GM12872 (cell line): ENCODE measurements around the gene RABGGTA.

Experiments
- CTCF ChIP-seq: IDR thresholded peaks from 3 replicates; pipeline ENCODE4 v1.5.1; 2011; ENCODE audit warnings: low read depth, mild to moderate bottlenecking, low read length, moderate library complexity; ENCODE audit not compliant: insufficient read depth

RABGGTA gene

DNA sequence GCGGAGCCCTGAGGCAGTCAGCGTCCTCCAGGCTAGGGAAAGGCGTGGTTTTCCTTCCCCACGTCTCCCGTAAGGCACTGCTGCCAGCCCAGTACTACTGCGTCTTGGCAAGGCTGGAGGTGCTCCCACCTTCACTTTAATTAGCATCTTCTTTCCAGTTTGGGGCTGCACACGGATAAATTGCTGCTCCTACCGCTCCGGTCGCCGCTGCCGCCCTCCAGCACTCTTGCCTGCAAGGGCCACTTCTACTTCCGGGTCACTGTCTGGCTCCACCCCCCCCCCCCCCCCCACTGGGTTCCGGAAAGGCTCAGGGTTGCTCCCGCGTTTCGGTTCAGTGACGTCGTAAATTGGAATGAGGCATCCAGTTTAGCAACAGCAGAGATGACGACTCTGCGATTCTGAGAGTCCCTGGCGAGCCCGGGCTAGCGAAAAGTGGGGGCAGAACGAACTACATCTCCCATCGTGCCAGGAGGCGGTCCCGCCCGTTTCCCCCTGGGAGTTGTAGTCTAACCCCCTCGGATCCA is 39.2 kb downstream of the RABGGTA start, which contains the start of gene NEDD8:
Gene NEDD8, minus strand, starts transcription at position 247 of the 524 bp plus-strand sequence. Its CDS starts 100 bp downstream, at position 147.
- no peak for TF ChIP-seq CTCF

DNA sequence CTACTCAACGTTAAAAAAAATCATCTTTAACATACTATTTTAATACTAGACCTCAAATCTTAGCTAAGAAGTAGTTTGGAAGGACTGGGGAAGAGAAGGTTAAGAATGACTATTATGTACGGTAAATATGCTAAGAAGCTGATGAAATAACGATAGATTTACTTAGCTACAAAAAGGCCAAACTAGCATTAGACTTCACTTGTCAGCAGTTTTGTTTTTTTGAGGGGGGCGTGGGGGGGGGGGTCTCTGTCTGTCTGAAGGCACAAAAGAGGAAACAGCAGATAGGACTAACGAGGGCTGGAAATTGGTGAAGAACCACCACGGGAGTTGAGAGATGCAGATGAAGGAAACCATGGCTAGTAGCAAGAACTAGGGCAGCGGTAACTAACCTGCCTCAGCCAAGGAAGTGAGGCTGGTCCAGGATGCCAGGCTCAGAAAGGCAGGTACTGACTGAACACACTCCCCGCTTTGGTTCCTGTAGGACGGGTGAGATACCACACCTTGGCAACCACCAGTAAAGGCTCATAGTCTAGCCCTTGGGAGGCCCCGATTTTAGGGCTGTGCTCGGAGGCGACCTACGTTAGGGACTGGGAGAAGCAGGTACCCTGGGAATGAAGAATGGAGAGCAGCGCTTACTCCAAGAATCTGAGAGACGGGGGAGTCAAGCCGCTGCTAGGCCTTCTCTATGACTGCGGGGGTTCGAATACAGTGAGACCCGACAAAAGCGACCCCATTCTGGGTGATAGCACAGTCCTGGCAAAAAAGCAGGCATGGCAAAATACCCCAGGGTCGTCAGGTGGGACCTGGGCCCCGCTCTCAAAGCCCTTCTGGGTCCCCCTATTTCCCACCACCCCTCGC is 39.9 kb downstream of the RABGGTA start:
- no peak for TF ChIP-seq CTCF

DNA sequence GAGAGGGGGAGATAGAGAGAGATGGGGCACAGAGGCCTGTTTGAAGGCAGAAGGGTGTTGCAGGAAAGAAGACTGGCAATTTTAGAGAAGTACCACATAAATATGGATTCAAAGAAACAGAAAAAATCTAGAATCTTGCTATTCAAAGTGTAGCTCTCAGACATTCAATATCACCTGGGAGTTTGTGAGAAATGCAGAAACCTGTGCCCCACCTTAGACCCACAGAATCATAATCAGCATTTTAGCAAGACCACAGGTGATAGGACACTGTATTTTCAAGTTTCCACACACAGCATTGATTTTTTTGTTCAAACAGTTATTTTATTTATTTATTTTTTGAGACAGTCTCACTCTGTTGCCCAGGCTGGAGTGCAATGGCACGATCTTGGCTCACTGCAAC is 42.5 kb downstream of the RABGGTA start:
- TF ChIP-seq CTCF = no peak

DNA sequence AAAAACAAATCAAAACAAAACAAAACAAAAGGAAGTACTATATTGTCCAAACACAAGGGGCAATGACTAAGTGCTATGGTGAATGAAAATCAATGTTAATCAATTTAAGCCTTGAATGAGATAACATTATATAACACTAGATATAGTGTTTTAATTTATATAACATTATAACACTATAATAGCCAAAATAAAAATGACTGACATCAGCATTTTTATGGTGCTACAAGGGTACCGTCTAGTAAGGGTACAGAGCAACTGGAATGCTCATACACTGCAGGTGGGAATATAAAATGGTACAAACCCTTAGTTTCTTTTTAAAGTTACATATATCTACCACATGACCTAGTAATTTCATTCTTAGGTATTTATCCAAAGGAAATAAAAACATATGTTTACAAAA is 44.9 kb downstream of the RABGGTA start:
- TF ChIP-seq CTCF = no peak

DNA sequence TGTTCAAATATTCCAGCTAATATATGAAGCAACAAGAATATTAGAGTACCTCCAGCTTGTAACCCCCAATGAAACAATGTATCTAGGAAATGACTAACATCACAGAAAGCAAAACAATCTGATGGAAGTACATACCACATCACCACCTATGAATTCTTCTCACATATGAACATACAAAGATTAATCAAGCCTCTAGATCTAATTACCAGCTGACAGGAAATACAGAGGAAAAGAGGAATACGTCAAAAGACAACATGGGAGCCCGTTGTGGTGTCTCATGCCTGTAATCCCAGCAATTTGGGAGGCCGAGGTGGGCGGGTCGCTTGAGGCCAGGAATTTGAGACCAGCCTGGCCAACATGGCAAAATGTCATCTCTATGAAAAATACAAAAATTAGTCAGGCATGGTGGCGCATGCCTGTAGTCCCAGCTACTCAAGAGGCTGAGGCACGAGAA is 46.8 kb downstream of the RABGGTA start:
- no peak for TF ChIP-seq CTCF

- no peak for TF ChIP-seq CTCF
These were observed 51.9 kb downstream of the RABGGTA start for GRCh38 chr14:24219521-24219920.

DNA sequence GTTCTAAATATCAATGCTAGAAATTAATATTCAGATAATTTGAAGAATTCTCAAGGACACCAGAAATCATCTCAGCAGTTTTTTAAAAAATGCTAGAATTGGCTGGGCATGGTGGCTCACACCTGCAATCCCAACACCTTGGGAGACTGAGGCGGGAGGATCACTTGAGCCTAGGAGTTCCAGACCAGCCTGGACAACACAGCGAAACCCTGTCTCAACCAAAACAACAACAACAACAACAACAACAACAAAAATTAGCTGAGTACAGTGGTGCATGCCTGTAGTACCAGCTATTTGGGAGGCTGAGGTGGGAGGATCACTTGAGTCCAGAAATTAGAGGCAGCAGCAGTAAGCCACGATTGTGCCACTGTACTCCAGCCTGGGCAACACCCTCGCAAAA is 52.3 kb downstream of the RABGGTA start:
- TF ChIP-seq CTCF = no peak
